ENCODE measurements around the gene PRRG2. TPM values are rescaled to one million over a fixed set of nuclear protein-coding genes. Genes with fewer than 3 reads are reported as not detected.
A peak's percentile ranks its signal among the peaks of the same experiment; 100 is the strongest.

The PRRG2 gene
- total and polyA plus RNA-seq, 9 of the 15 experiments (the other 6 are each of a cell fraction or from before 2014, with no cell fraction given), result 0.06 to 1.1 (median 0.33) TPM

DNA sequence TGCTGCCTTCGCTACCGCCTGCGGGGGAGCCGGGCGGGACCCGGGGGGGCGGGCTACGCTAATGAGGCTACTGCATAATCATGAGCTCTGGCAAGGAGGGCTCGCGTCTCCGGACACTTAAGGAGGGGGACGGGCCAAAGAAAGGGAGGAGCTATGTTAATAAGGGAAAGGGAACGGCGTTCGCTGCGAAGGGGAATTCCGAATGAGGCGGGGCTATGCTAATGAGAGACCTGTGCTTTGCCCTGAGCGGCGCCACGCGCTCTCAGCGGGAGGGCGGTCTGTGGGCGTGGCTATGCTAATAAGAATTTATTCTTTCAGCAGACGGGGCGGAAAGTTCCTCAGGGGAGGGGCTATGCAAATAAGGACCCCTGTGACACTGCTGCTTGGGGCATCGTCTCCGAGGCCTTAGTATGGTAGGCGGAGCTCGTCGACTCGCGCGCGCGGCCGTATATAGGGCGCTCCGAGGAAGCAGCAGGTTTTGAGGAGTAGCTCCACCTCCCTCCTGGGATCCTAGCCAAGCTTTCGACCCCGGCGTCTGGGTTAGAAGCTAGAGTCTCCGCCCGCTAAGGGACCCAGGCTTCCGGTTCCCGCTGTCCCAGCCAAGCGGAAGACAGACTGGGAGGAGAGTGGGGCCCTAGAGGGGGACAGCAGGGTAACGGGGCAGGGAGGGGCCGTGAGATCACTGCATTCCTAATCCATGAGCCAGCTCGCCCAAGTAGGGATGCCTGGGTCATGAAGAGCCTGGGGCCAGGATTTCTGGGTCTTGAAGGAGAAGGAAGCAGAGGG lies 59.2 kb downstream of the PRRG2 start, which contains the start of gene RRAS (continued):
- TF ChIP-seq HMGN3 (IDR thresholded peaks at IDR 0.05; ENCODE audit: borderline replicate concordance, extremely low read depth, insufficient read length, low read depth, low read length) (peak; percentile 54), SRSF3 (IDR thresholded peaks at IDR 0.05; ENCODE audit: insufficient read depth, low read length) (no peak), ZNF354B (CRISPR knock-in tag; IDR thresholded peaks at IDR 0.05) (no peak), DNMT1 (IDR thresholded peaks at IDR 0.05) (no peak), MCM5 (IDR thresholded peaks at IDR 0.05; ENCODE audit: low read depth) (no peak), ZNF239 (CRISPR knock-in tag; IDR thresholded peaks at IDR 0.05) (no peak), OTX1 (CRISPR knock-in tag; IDR thresholded peaks at IDR 0.05) (no peak; the same call in 1 of the 2 replicates), BRD4 (IDR thresholded peaks at IDR 0.05) (no peak), NCOA4 (IDR thresholded peaks at IDR 0.05; ENCODE audit: partially characterized antibody) (no peak), PURB (CRISPR knock-in tag; IDR thresholded peaks at IDR 0.05; ENCODE audit: low read depth) (no peak), CBFB (CRISPR knock-in tag; IDR thresholded peaks at IDR 0.05) (no peak), POLR2A (conservative IDR thresholded peaks at IDR 0.05) (peak; percentile 92), KDM5B (IDR thresholded peaks at IDR 0.05; ENCODE audit: insufficient replicate concordance, low read depth, low read length) (peak; percentile 72), SRSF7 (optimal IDR thresholded peaks at IDR 0.05; ENCODE audit: low read depth, low read length) (no peak), ASH1L (IDR thresholded peaks at IDR 0.05; ENCODE audit: borderline replicate concordance, low read depth, partially characterized antibody) (no peak), ZZZ3 (IDR thresholded peaks at IDR 0.05) (no peak), ZNF699 (CRISPR knock-in tag; IDR thresholded peaks at IDR 0.05; ENCODE audit: insufficient replicate concordance) (no peak), TAF1 (IDR thresholded peaks at IDR 0.05; ENCODE audit: control insufficient read depth, extremely low read depth, insufficient read depth, low read length, severe bottlenecking) (peak; percentile 81), ZNF695 (CRISPR knock-in tag; IDR thresholded peaks at IDR 0.05) (no peak), POLR2H (tag; IDR thresholded peaks at IDR 0.05; ENCODE audit: low read depth) (peak; percentile 39)
- TF ChIP-seq, protein P1, sequence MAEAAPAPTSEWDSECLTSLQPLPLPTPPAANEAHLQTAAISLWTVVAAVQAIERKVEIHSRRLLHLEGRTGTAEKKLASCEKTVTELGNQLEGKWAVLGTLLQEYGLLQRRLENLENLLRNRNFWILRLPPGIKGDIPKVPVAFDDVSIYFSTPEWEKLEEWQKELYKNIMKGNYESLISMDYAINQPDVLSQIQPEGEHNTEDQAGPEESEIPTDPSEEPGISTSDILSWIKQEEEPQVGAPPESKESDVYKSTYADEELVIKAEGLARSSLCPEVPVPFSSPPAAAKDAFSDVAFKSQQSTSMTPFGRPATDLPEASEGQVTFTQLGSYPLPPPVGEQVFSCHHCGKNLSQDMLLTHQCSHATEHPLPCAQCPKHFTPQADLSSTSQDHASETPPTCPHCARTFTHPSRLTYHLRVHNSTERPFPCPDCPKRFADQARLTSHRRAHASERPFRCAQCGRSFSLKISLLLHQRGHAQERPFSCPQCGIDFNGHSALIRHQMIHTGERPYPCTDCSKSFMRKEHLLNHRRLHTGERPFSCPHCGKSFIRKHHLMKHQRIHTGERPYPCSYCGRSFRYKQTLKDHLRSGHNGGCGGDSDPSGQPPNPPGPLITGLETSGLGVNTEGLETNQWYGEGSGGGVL (CRISPR knock-in tag; IDR thresholded peaks at IDR 0.05), result no peak
- TF ChIP-seq, protein P2, sequence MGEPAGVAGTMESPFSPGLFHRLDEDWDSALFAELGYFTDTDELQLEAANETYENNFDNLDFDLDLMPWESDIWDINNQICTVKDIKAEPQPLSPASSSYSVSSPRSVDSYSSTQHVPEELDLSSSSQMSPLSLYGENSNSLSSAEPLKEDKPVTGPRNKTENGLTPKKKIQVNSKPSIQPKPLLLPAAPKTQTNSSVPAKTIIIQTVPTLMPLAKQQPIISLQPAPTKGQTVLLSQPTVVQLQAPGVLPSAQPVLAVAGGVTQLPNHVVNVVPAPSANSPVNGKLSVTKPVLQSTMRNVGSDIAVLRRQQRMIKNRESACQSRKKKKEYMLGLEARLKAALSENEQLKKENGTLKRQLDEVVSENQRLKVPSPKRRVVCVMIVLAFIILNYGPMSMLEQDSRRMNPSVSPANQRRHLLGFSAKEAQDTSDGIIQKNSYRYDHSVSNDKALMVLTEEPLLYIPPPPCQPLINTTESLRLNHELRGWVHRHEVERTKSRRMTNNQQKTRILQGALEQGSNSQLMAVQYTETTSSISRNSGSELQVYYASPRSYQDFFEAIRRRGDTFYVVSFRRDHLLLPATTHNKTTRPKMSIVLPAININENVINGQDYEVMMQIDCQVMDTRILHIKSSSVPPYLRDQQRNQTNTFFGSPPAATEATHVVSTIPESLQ (CRISPR knock-in tag; IDR thresholded peaks at IDR 0.05), result no peak
- TF ChIP-seq, protein P3, sequence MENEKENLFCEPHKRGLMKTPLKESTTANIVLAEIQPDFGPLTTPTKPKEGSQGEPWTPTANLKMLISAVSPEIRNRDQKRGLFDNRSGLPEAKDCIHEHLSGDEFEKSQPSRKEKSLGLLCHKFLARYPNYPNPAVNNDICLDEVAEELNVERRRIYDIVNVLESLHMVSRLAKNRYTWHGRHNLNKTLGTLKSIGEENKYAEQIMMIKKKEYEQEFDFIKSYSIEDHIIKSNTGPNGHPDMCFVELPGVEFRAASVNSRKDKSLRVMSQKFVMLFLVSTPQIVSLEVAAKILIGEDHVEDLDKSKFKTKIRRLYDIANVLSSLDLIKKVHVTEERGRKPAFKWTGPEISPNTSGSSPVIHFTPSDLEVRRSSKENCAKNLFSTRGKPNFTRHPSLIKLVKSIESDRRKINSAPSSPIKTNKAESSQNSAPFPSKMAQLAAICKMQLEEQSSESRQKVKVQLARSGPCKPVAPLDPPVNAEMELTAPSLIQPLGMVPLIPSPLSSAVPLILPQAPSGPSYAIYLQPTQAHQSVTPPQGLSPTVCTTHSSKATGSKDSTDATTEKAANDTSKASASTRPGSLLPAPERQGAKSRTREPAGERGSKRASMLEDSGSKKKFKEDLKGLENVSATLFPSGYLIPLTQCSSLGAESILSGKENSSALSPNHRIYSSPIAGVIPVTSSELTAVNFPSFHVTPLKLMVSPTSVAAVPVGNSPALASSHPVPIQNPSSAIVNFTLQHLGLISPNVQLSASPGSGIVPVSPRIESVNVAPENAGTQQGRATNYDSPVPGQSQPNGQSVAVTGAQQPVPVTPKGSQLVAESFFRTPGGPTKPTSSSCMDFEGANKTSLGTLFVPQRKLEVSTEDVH (IDR thresholded peaks at IDR 0.05; ENCODE audit: low read depth, partially characterized antibody), result peak; percentile 62
